SK-N-SH (cell line): ENCODE data around the gene ANKK1. TPM values are rescaled to one million over a fixed set of nuclear protein-coding genes. Genes with fewer than 3 reads are reported as not detected.

Source experiments
- CTCF ChIA-PET: fragments of 300-600, 350-600 bp; formaldehyde crosslinking; extraction: SDS; loops from one replicate; lab custom pipeline; 2021; lab: Yijun Ruan, JAX
- POLR2A ChIA-PET: fragments of 350-600 bp; sonication (Branson Sonifier 250); formaldehyde crosslinking; extraction: SDS; loops from one replicate; lab custom pipeline; 2020; ENCODE audit warnings: antibody characterized with exemption, inconsistent platforms; lab: Yijun Ruan, JAX
- DNase-seq: peaks from one replicate; pipeline ENCODE4 v3.0.0; 2012
- H2AFZ ChIP-seq: fragments of 200-600 bp; sonication (generic); 2 replicates; pipeline ENCODE4 v1.8.1; 2016; ENCODE audit warnings: antibody characterized with exemption, mild to moderate bottlenecking, low read depth
- H3F3A ChIP-seq: fragments of 200-600 bp; sonication (generic); replicated peaks from 2 replicates; pipeline ENCODE3; 2016; ENCODE audit warnings: antibody characterized with exemption, mild to moderate bottlenecking; ENCODE audit not compliant: insufficient read depth
- H3K27ac ChIP-seq, 2 experiments: fragments of 200-500 bp in 1 of 2; fragments of 200-600 bp in 1 of 2; sonication (Bioruptor generic) in 1 of 2; sonication (generic), shearing (Covaris generic) in 1 of 2; 2 replicates each; pipeline versions ENCODE4 v1.5.1 to v1.6.1; 2014 to 2016; ENCODE audit warnings: low read depth in 2 of 2, inconsistent platforms in 1 of 2, low read length in 1 of 2, mild to moderate bottlenecking in 1 of 2, mixed read lengths in 1 of 2
- H3K27me3 ChIP-seq: fragments of 200-600 bp; sonication (generic), shearing (Covaris generic); 2 replicates; pipeline ENCODE4 v1.6.1; 2016; ENCODE audit warnings: mixed run types; ENCODE audit not compliant: insufficient read depth
- H3K36me3 ChIP-seq, 2 experiments: fragments of 200-500 bp in 1 of 2; fragments of 200-600 bp in 1 of 2; sonication (Bioruptor generic) in 1 of 2; sonication (generic) in 1 of 2; replicated peaks in 1 of 2; 2 replicates each; pipeline versions ENCODE3 to v1.5.1; 2014 to 2016; ENCODE audit warnings: low read length in 1 of 2, mild to moderate bottlenecking in 1 of 2; ENCODE audit not compliant: insufficient read depth in 2 of 2, control insufficient read depth in 1 of 2
- H3K4me1 ChIP-seq, 2 experiments: fragments of 200-500 bp in 1 of 2; fragments of 200-600 bp in 1 of 2; sonication (Bioruptor generic) in 1 of 2; sonication (generic), shearing (Covaris generic) in 1 of 2; 2 replicates each; pipeline versions ENCODE4 v1.5.1 to v1.6.1; 2014 to 2016; ENCODE audit warnings: low read depth in 1 of 2, low read length in 1 of 2, mixed run types in 1 of 2; ENCODE audit not compliant: insufficient read depth in 2 of 2, control insufficient read depth in 1 of 2
- H3K4me2 ChIP-seq: fragments of 200-600 bp; sonication (generic), shearing (Covaris generic); 2 replicates; pipeline ENCODE4 v1.6.1; 2017; ENCODE audit warnings: mixed run types
- H3K4me3 ChIP-seq, 2 experiments: fragments of 200-500 bp in 1 of 2; fragments of 200-600 bp in 1 of 2; sonication (Bioruptor generic) in 1 of 2; sonication (generic), shearing (Covaris generic) in 1 of 2; 2 replicates each; pipeline versions ENCODE4 v1.5.1 to v1.8.1; 2014 to 2016; ENCODE audit warnings: low read depth in 2 of 2, inconsistent platforms in 1 of 2, low read length in 1 of 2, mild to moderate bottlenecking in 1 of 2, mixed read lengths in 1 of 2, moderate library complexity in 1 of 2
- H3K79me2 ChIP-seq: fragments of 200-600 bp; sonication (generic); 2 replicates; pipeline ENCODE4 v1.8.1; 2017; ENCODE audit warnings: mild to moderate bottlenecking; ENCODE audit not compliant: insufficient read depth
- H3K9ac ChIP-seq: fragments of 200-600 bp; sonication (generic); 2 replicates; pipeline ENCODE4 v1.6.1; 2017; ENCODE audit warnings: mixed run types
- H3K9me2 ChIP-seq: fragments of 200-600 bp; sonication (generic); 2 replicates; pipeline ENCODE4 v1.6.1; 2017; ENCODE audit warnings: mixed run types
- H3K9me3 ChIP-seq: fragments of 200-600 bp; sonication (generic); 2 replicates; pipeline ENCODE4 v1.6.1; 2017; ENCODE audit warnings: mixed run types, mild to moderate bottlenecking, moderate library complexity
- H4K20me1 ChIP-seq: fragments of 200-600 bp; sonication (generic); 2 replicates; pipeline ENCODE4 v1.6.1; 2017; ENCODE audit warnings: mild to moderate bottlenecking, mixed run types; ENCODE audit not compliant: insufficient read depth
- FOSL2 ChIP-seq: IDR thresholded peaks from 2 replicates; pipeline ENCODE4 v1.4.0; 2012; ENCODE audit warnings: low read depth, mild to moderate bottlenecking, moderate library complexity, borderline replicate concordance
- FOXM1 ChIP-seq: IDR thresholded peaks from 2 replicates; pipeline ENCODE4 v1.4.0; 2012; ENCODE audit warnings: low read depth, mild to moderate bottlenecking
- GATA2 ChIP-seq: sonication (generic); formaldehyde crosslinking; IDR thresholded peaks from 2 replicates; pipeline ENCODE4 v1.5.0; 2020; ENCODE audit warnings: mild to moderate bottlenecking, missing genetic modification reagents
- IRF3 ChIP-seq: fragments of 150-350 bp; IDR thresholded peaks from 2 replicates; pipeline ENCODE4 v1.6.1; 2016; ENCODE audit warnings: mild to moderate bottlenecking, low read depth, low read length
- JUND ChIP-seq: IDR thresholded peaks from 2 replicates; pipeline ENCODE4 v1.4.0; 2012
- MAX ChIP-seq: IDR thresholded peaks from 2 replicates; pipeline ENCODE4 v1.4.0; 2012; ENCODE audit warnings: low read depth
- NRF1 ChIP-seq: IDR thresholded peaks from 2 replicates; pipeline ENCODE4 v1.6.1; 2012; ENCODE audit warnings: low read depth, mild to moderate bottlenecking, low read length
- POLR2AphosphoS5 ChIP-seq: IDR thresholded peaks from 2 replicates; pipeline ENCODE4 v1.6.1; 2012; ENCODE audit warnings: low read depth, low read length
- RXRA ChIP-seq: IDR thresholded peaks from 2 replicates; pipeline ENCODE4 v1.4.0; 2012; ENCODE audit warnings: low read depth, mild to moderate bottlenecking, borderline replicate concordance
- TCF12 ChIP-seq: IDR thresholded peaks from 2 replicates; pipeline ENCODE4 v1.4.0; 2012
- YY1 ChIP-seq: IDR thresholded peaks from 2 replicates; pipeline ENCODE4 v1.4.0; 2012; ENCODE audit warnings: low read depth, mild to moderate bottlenecking
- ZBTB33 ChIP-seq: IDR thresholded peaks from 2 replicates; pipeline ENCODE4 v1.4.0; 2012; ENCODE audit warnings: low read depth, borderline replicate concordance
- WGBS: methylation state at CpG from one replicate; pipeline ENCODE4 v1.1.6; 2017; ENCODE audit warnings: low lambda C conversion rate; 5-methylcytosine and 5-hydroxymethylcytosine counted together
- polyA plus RNA-seq, 3 experiments: library from polyadenylated mRNA; depleted of rRNA; stranded (reverse); fragments of >200 nt; gene quantifications; 2 replicates each; pipeline ENCODE4 v1.2.3, GENCODE V29; 2012
- TF ChIP-seq, protein P1 (sequence below): IDR thresholded peaks from 2 replicates; pipeline ENCODE4; 2012
- TF ChIP-seq, protein P2 (sequence below): fragments of 150-350 bp; IDR thresholded peaks from 2 replicates; pipeline ENCODE4 v1.6.1; 2017; ENCODE audit warnings: antibody characterized with exemption, low read length, low read depth, borderline replicate concordance

ANKK1 gene
- polyA plus RNA-seq, 1 of the 3 experiments (the other 2 are of a cell fraction), result 0.05 TPM

- TF ChIP-seq, protein P1, sequence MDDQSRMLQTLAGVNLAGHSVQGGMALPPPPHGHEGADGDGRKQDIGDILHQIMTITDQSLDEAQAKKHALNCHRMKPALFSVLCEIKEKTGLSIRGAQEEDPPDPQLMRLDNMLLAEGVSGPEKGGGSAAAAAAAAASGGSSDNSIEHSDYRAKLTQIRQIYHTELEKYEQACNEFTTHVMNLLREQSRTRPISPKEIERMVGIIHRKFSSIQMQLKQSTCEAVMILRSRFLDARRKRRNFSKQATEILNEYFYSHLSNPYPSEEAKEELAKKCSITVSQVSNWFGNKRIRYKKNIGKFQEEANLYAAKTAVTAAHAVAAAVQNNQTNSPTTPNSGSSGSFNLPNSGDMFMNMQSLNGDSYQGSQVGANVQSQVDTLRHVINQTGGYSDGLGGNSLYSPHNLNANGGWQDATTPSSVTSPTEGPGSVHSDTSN, result no peak
- TF ChIP-seq MAX (no peak), FOSL2 (no peak)
- TF ChIP-seq, all 33 proteins: peak for 0
Observed at GRCh38 chr11:113411536-113411935, 24.0 kb downstream of the ANKK1 start (continued).

- Histone ChIP-seq H3K27me3 (no peaks in the 10 kb centered on the region), H3K9me3 (no peaks in the 10 kb centered on the region), H3K4me2 (no peak overlapping the region), H4K20me1 (no peaks in the 10 kb centered on the region), H2AFZ (no peak overlapping the region), H3K4me3 (no peak overlapping the region), H3K4me1 (no peaks in the 10 kb centered on the region), H3K79me2 (no peaks in the 10 kb centered on the region), H3F3A (no peaks in the 10 kb centered on the region), H3K9ac (no peak overlapping the region), H3K36me3 (no peaks in the 10 kb centered on the region), H3K27ac (no peak overlapping the region), H3K9me2 (no peaks in the 10 kb centered on the region)
- CTCF ChIA-PET, result interaction anchor here (1.6 kb wide), 1 partner anchor 11 kb away, joined by 3 read pairs; no protein-coding TSS in a partner anchor
- 43% methylated on average over 5 of the region's 9 CpGs for WGBS
- TF ChIP-seq FOSL2, result no peak
- TF ChIP-seq, protein P2, sequence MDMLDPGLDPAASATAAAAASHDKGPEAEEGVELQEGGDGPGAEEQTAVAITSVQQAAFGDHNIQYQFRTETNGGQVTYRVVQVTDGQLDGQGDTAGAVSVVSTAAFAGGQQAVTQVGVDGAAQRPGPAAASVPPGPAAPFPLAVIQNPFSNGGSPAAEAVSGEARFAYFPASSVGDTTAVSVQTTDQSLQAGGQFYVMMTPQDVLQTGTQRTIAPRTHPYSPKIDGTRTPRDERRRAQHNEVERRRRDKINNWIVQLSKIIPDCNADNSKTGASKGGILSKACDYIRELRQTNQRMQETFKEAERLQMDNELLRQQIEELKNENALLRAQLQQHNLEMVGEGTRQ, result no peak
- TF ChIP-seq TCF12, result no peak
- TF ChIP-seq YY1, result no peak
- TF ChIP-seq NRF1, result no peak
- no peak for TF ChIP-seq JUND
- no peak for TF ChIP-seq RXRA
- TF ChIP-seq FOXM1, result no peak
- no peak for DNase-seq
- POLR2A ChIA-PET, result no interaction called here
Observed at GRCh38 chr11:113412675-113413074, 25.1 kb downstream of the ANKK1 start.

- H2AFZ ChIP-seq, result no peak overlapping the region
- CTCF ChIA-PET, result no interaction called here
- 73% methylated on average over 16 of the region's 16 CpGs for WGBS
Observed at GRCh38 chr11:113415343-113415742, 27.8 kb downstream of the ANKK1 start.

More at GRCh38 chr11:113415343-113415742, 27.8 kb downstream of the ANKK1 start:
- Histone ChIP-seq H3K9me3 (no peaks in the 10 kb centered on the region), H3K27ac (no peak overlapping the region), H3K79me2 (no peaks in the 10 kb centered on the region), H3K9me2 (no peaks in the 10 kb centered on the region), H3K36me3 (no peaks in the 10 kb centered on the region), H3F3A (no peaks in the 10 kb centered on the region), H3K4me3 (no peak overlapping the region), H3K9ac (no peak overlapping the region), H4K20me1 (no peaks in the 10 kb centered on the region), H3K4me1 (no peaks in the 10 kb centered on the region), H3K4me2 (no peak overlapping the region), H3K27me3 (no peaks in the 10 kb centered on the region)
- POLR2A ChIA-PET, result no interaction called here
- no peak for DNase-seq
- TF ChIP-seq IRF3 (no peak), NRF1 (no peak), RXRA (no peak), GATA2 (CRISPR knock-in tag) (no peak), POLR2AphosphoS5 (no peak), FOSL2 (no peak), ZBTB33 (no peak), JUND (no peak)
